ENCODE data around the gene DCAF5.
A peak's percentile ranks its signal among the peaks of the same experiment; 100 is the strongest.

Gene DCAF5

GRCh38 chr14:69151458-69152180, 1.3 kb downstream of the DCAF5 start:
- in situ Hi-C loops (cut with MboI; ENCODE audit: low pct_unique_long_range_greater_than_20kb, low sequenced_read_pairs): no loop called here
- DNase-seq: peak; percentile 78

DNA sequence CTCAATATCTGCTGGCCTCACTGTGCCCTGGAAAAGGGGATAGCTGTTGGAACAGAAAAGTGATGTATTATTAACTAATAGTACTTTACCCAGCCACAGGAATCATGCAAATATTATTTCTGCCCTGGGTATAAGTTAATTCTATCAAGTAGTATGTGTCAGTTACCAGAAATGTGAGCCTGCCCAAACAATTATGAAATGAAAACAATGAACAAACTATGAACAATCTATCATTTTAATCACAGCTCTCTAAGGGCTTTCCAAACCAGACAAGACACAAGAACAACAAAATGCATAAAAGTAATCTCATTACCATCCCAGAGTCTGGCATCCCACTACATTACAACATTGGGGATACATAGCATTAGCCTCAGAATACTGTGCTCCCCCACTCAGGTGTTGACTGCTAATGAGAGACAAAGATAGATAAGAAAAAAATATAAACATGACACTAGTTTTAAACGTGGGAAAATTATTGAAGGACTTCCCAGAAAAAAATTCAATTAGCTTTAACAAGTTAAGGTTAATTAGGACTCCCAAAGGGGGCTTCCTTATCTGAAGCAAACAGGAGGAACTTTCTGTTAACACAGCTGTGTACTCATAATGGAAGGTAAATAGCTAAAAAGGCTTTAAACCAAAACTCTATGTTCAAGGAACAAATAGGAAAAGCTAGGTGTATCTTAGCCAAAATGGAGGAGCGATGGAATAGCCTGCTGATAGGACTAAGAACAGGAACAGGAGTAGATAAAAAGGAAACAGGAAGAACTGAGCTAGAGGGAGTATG, 3.3 kb downstream of the DCAF5 start:
- DNase-seq: peak; percentile 16
- in situ Hi-C loops (cut with MboI; ENCODE audit: low pct_unique_long_range_greater_than_20kb, low sequenced_read_pairs): no loop called here

GRCh38 chr14:69142101-69142500, 10.8 kb downstream of the DCAF5 start:
- no peak for DNase-seq
- in situ Hi-C loops (cut with MboI; ENCODE audit: low pct_unique_long_range_greater_than_20kb, low sequenced_read_pairs): no loop called here

- DNase-seq: no peak
- in situ Hi-C loops (cut with MboI; ENCODE audit: low pct_unique_long_range_greater_than_20kb, low sequenced_read_pairs): no loop called here
Measured at GRCh38 chr14:69141550-69141949, 11.4 kb downstream of the DCAF5 start.

GRCh38 chr14:69139743-69140142, 13.2 kb downstream of the DCAF5 start:
- no peak for DNase-seq
- in situ Hi-C loops (cut with MboI; ENCODE audit: low pct_unique_long_range_greater_than_20kb, low sequenced_read_pairs): no loop called here

DNA sequence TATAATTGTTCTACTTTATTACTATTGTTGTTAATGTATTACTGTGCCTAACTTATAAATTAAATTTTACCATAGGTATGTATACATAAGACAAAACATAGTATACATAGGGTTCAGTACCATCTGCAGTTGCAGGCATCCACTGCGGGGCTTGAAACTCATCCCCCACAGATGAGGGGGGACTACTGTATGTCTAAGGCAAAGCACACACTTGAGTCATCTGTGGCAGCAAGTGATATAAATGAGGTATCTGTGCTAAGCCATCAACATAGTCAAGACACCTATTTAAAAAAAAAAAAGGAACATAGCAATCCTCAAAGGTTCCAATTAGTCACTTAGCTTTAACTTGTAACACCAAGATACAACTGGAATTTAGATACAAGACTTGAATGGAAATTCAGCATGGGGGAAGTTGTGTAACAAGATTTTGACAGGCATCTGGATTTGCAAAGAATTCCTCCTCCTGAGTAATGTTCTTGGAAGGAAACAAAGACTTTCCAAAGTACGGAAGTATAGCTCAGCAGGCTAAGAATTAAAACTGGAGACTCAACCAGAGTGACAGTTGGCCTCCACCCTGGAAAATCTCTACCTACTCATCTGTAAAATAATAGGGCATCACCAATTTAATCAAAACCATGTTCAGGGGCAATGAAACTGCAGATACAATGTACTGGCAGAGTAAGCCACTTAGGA, 14.9 kb downstream of the DCAF5 start:
- no peak for DNase-seq
- in situ Hi-C loops (cut with MboI; ENCODE audit: low pct_unique_long_range_greater_than_20kb, low sequenced_read_pairs): no loop called here

GRCh38 chr14:69137416-69137815, 15.5 kb downstream of the DCAF5 start:
- in situ Hi-C loops (cut with MboI; ENCODE audit: low pct_unique_long_range_greater_than_20kb, low sequenced_read_pairs): no loop called here
- no peak for DNase-seq

DNA sequence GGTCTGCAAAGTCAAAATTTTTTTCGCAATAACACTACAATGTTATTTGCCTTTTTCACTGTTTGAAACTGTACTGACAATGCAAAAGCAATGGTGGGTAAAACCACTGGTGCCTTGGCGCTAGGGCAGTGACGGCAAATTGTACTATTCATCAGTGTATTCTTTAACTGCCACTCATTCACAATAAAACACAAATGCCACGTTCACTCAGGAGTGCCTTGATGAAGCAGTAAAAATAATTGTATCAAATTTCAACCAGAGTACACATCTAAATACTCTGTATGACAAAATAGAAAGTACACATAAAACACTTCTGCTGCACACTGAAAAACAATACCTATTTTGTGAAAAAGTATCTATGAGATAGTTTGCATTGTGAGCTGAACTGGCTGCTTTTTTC, 17.8 kb downstream of the DCAF5 start:
- DNase-seq: no peak
- in situ Hi-C loops (cut with MboI; ENCODE audit: low pct_unique_long_range_greater_than_20kb, low sequenced_read_pairs): no loop called here

GRCh38 chr14:69133206-69134125, 19.5 kb downstream of the DCAF5 start:
- in situ Hi-C loops (cut with MboI; ENCODE audit: low pct_unique_long_range_greater_than_20kb, low sequenced_read_pairs): no loop called here
- DNase-seq: peak; percentile 52

GRCh38 chr14:69132513-69133181, 20.3 kb downstream of the DCAF5 start:
- in situ Hi-C loops (cut with MboI; ENCODE audit: low pct_unique_long_range_greater_than_20kb, low sequenced_read_pairs): no loop called here
- no peak for DNase-seq

DNA sequence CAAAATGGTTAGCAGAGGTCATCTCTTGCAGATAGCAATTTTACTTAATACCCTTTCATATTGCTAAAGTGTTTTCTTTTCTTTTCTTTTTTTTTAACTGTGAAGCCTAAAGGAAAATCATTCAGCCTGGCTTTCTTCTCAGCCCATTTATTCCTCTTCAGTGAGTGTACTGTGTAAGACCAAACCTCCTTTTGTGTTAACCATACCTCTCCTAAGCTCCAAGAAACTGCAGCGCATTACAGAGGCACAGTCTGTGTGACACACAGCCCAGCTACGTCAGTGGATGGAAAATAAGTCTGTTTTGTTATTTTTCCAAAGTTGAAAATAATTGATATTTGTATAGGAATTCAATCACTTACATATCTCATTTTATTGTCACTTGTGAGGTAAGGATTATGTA, 21.7 kb downstream of the DCAF5 start:
- no peak for DNase-seq
- in situ Hi-C loops (cut with MboI; ENCODE audit: low pct_unique_long_range_greater_than_20kb, low sequenced_read_pairs): no loop called here

DNA sequence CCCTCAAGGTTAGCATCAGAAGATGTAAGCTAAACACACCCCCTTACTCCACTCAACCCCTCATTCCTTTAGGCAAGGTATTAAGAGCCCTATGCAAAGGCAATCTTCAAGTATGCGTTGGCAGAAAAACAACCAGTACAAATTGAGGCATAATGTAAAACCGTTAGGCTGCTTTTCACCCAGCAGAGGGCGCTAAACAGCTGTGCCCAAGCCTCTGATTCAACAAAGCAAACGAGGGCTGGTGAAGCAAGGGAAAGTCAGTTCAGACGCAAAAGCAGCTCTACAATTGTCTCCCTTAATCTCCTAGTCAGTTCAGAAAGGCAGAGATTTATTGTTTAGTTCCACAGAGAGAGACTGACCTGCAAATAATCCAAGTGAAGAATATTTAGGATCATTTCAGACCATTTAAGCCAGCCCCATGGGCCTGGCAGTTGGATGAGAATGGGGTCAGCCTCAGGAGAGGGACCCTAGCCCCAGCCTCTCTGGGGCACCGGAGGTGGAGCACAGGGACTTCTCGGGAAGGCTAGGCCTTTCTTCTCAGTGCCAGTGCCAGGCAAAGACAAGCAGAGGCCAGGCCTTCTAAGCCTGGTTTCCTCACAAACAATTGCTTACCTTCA, 23.5 kb downstream of the DCAF5 start:
- peak; percentile 75 for DNase-seq
- in situ Hi-C loops (cut with MboI; ENCODE audit: low pct_unique_long_range_greater_than_20kb, low sequenced_read_pairs): no loop called here

GRCh38 chr14:69118305-69118704, 34.6 kb downstream of the DCAF5 start:
- no peak for DNase-seq
- in situ Hi-C loops (cut with MboI; ENCODE audit: low pct_unique_long_range_greater_than_20kb, low sequenced_read_pairs): no loop called here

- in situ Hi-C loops (cut with MboI; ENCODE audit: low pct_unique_long_range_greater_than_20kb, low sequenced_read_pairs): no loop called here
- DNase-seq: no peak
Measured at GRCh38 chr14:69117020-69117767, 35.7 kb downstream of the DCAF5 start.

DNA sequence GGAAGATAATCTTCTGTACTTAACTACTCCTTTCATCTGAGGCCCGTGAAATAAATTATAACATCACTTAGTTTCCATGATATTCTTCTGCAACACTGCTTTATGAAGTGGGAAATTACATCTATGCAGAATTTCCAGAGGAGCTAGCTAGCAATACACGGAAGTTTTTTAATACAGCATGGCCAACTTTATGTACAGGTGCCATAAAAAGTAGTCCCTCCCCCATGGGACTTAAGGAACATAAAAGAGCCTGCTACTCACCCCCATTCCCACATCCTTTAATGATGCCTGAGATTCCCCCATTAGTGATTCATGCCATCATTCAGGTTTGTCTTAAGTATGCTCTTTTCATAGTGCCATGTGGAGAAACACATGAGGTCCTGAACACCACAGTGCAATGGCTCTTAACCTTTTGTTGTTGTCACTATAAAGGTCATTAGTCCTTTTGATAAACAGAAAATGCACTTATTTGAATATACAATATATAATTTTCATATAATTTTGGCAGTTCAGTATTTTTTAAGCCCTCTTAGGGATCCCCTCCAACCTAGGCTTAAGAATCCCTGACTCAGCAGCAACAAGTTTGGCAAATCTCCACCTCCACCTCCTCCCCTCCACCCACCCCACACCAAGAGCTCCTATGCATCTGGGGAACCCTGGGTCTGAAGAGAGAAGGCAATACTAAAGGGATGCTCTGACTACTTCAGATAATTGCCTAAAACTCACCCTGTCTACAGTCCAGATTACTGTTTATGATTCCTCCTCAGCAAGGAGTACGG, 37.3 kb downstream of the DCAF5 start:
- DNase-seq: no peak
- in situ Hi-C loops (cut with MboI; ENCODE audit: low pct_unique_long_range_greater_than_20kb, low sequenced_read_pairs): no loop called here

DNA sequence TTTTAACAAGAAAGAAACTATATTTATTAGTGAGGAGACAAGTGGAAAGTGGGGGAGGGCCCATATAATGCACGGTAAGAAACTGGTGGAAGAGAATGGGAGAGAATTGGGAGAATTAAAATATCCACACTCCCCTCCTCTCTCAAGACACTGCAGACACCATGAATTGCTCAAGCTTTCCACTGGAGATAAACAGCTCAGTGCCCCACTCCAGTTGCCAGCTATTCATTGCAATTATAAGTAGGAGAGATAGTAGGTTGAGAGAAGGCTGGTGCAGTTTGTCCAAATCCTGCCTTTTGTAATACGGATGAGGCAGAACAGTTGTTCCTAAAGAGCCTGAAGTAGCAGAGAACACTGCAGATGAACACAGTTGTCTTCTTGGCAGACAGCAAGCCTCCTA, 38.2 kb downstream of the DCAF5 start:
- in situ Hi-C loops (cut with MboI; ENCODE audit: low pct_unique_long_range_greater_than_20kb, low sequenced_read_pairs): no loop called here
- DNase-seq: no peak

GRCh38 chr14:69108358-69108757, 44.6 kb downstream of the DCAF5 start:
- no peak for DNase-seq
- in situ Hi-C loops (cut with MboI; ENCODE audit: low pct_unique_long_range_greater_than_20kb, low sequenced_read_pairs): no loop called here
